GM23248 (cell line): Measurements from ENCODE around the gene WNT10A. TPM values are rescaled to one million over a fixed set of nuclear protein-coding genes. Genes with fewer than 3 reads are reported as not detected.

Experiments
- DNase-seq: peaks from one replicate; pipeline ENCODE4 v3.0.0-alpha.2; 2015
- H2AFZ ChIP-seq: fragments of 200-600 bp; sonication (generic); 2 replicates; pipeline ENCODE4 v1.6.1; 2016; ENCODE audit warnings: antibody characterized with exemption
- H3F3A ChIP-seq: fragments of 200-600 bp; sonication (generic); 2 replicates; pipeline ENCODE4 v1.6.1; 2016; ENCODE audit warnings: mild to moderate bottlenecking, antibody characterized with exemption, mixed run types; ENCODE audit not compliant: insufficient read depth
- H3K27ac ChIP-seq: fragments of 200-600 bp; sonication (generic); 2 replicates; pipeline ENCODE4 v1.5.1; 2016; ENCODE audit warnings: mild to moderate bottlenecking
- H3K27me3 ChIP-seq: fragments of 200-600 bp; sonication (generic); replicated peaks from 2 replicates; pipeline ENCODE4 v1.6.1; 2016; ENCODE audit warnings: mild to moderate bottlenecking; ENCODE audit not compliant: insufficient read depth
- H3K36me3 ChIP-seq: fragments of 200-600 bp; sonication (generic); 2 replicates; pipeline ENCODE4 v1.6.1; 2016; ENCODE audit warnings: low read depth, mild to moderate bottlenecking
- H3K4me1 ChIP-seq: fragments of 200-600 bp; sonication (generic); 2 replicates; pipeline ENCODE4 v1.6.1; 2016; ENCODE audit warnings: mild to moderate bottlenecking; ENCODE audit not compliant: insufficient read depth
- H3K4me2 ChIP-seq: fragments of 200-600 bp; sonication (generic); one replicate; pipeline ENCODE4 v1.6.1; 2016; ENCODE audit warnings: mild to moderate bottlenecking; ENCODE audit not compliant: unreplicated experiment
- H3K4me3 ChIP-seq: fragments of 200-600 bp; sonication (generic); 2 replicates; pipeline ENCODE4 v1.5.1; 2016; ENCODE audit warnings: mild to moderate bottlenecking
- H3K79me2 ChIP-seq: fragments of 200-600 bp; sonication (generic); 2 replicates; pipeline ENCODE4 v1.6.1; 2016; ENCODE audit warnings: mild to moderate bottlenecking; ENCODE audit not compliant: insufficient read depth
- H3K9ac ChIP-seq: fragments of 200-600 bp; sonication (generic); 2 replicates; pipeline ENCODE4 v1.6.1; 2016; ENCODE audit warnings: mild to moderate bottlenecking
- H3K9me2 ChIP-seq: fragments of 200-600 bp; sonication (generic); 2 replicates; pipeline ENCODE4 v1.6.1; 2016; ENCODE audit warnings: mixed run types, mild to moderate bottlenecking, moderate library complexity; ENCODE audit not compliant: insufficient read depth
- H3K9me3 ChIP-seq: fragments of 200-600 bp; sonication (generic); one replicate; pipeline ENCODE4 v1.6.1; 2017; ENCODE audit warnings: low read depth
- H4K20me1 ChIP-seq: fragments of 200-600 bp; sonication (generic); 2 replicates; pipeline ENCODE4 v1.6.0; 2016; ENCODE audit not compliant: insufficient read depth
- EZH2 ChIP-seq: fragments of 200-600 bp; sonication (generic); IDR thresholded peaks from 2 replicates; pipeline ENCODE4 v1.6.1; 2018; ENCODE audit warnings: antibody characterized with exemption, mild to moderate bottlenecking; ENCODE audit not compliant: insufficient read depth, poor library complexity, severe bottlenecking
- EZH2phosphoT487 ChIP-seq: fragments of 200-600 bp; sonication (generic); IDR thresholded peaks from 2 replicates; pipeline ENCODE4 v1.6.1; 2018; ENCODE audit warnings: antibody characterized with exemption, moderate library complexity, mild to moderate bottlenecking, low read depth; ENCODE audit not compliant: insufficient read depth
- WGBS, 2 experiments: methylation state at CpG; one replicate each; pipeline ENCODE4 v1.1.6; 2015 to 2017; ENCODE audit warnings: low lambda C conversion rate in 2 of 2, low coverage in 1 of 2; ENCODE audit errors: missing lambda C conversion rate in 2 of 2; 5-methylcytosine and 5-hydroxymethylcytosine counted together
- in situ Hi-C: fragments of 300-500 bp; cut with MboI; formaldehyde crosslinking; loops from 2 replicates; pipeline ENCODE4 v1.15.0; 2020
- polyA plus RNA-seq: library from polyadenylated mRNA; unstranded; fragments of >200 nt; fragmentation: Nextera tagmentation; extraction: Ambion mirVana; gene quantifications from 2 replicates; pipeline ENCODE4 v1.2.1, GENCODE V29; 2016
- total RNA-seq: library from RNA; depleted of rRNA; stranded (reverse); fragments of >200 nt; shearing (Covaris generic); gene quantifications from 2 replicates; pipeline ENCODE4 v1.2.3, GENCODE V29; 2014

WNT10A gene
- total and polyA plus RNA-seq, 2 experiments from 2014 or later: not detected

GRCh38 chr2:218890369-218890768 lies 9.7 kb downstream of the WNT10A start:
- Histone ChIP-seq H3K79me2 (no peaks in the 10 kb centered on the region), H3K36me3 (no peaks in the 10 kb centered on the region), H3K9me2 (no peaks in the 10 kb centered on the region), H3K27me3 (peaks cover 23% of the 10 kb centered on the region), H3K4me3 (no peak overlapping the region), H3K9ac (no peak overlapping the region), H3K4me2 (no peak overlapping the region), H4K20me1 (no peaks in the 10 kb centered on the region), H3K4me1 (no peaks in the 10 kb centered on the region), H3F3A (no peaks in the 10 kb centered on the region), H2AFZ (no peak overlapping the region), H3K9me3 (no peaks in the 10 kb centered on the region), H3K27ac (no peak overlapping the region)
- in situ Hi-C loops: no loop called here
- 67 to 70% methylated on average over 3 of the region's 3 CpGs for WGBS, 2 experiments
- TF ChIP-seq EZH2phosphoT487 (no peak), EZH2 (no peak)
- DNase-seq: no peak

- Histone ChIP-seq H3K27ac (no peak overlapping the region), H4K20me1 (no peaks in the 10 kb centered on the region), H3K9ac (no peak overlapping the region), H3K79me2 (no peaks in the 10 kb centered on the region), H3K4me3 (no peak overlapping the region), H2AFZ (no peak overlapping the region), H3K36me3 (no peaks in the 10 kb centered on the region), H3K4me1 (no peaks in the 10 kb centered on the region), H3K27me3 (peaks cover 23% of the 10 kb centered on the region), H3F3A (no peaks in the 10 kb centered on the region), H3K9me2 (no peaks in the 10 kb centered on the region), H3K4me2 (no peak overlapping the region), H3K9me3 (no peaks in the 10 kb centered on the region)
- TF ChIP-seq EZH2 (no peak), EZH2phosphoT487 (no peak)
- DNase-seq: no peak
- 66 to 68% methylated on average over 19 of the region's 19 CpGs for WGBS, 2 experiments
- in situ Hi-C loops: no loop called here
These were observed 10.9 kb downstream of the WNT10A start for GRCh38 chr2:218891275-218892135.

GRCh38 chr2:218892693-218893348 lies 12.2 kb downstream of the WNT10A start:
- Histone ChIP-seq H3K27ac (no peak overlapping the region), H3K4me2 (peak overlapping the region; percentile 40), H3K4me1 (no peaks in the 10 kb centered on the region), H2AFZ (peak overlapping the region; percentile 29), H3K79me2 (no peaks in the 10 kb centered on the region), H4K20me1 (no peaks in the 10 kb centered on the region), H3K9me2 (no peaks in the 10 kb centered on the region), H3F3A (no peaks in the 10 kb centered on the region), H3K4me3 (peak overlapping the region; percentile 57), H3K27me3 (peaks cover 30% of the 10 kb centered on the region), H3K9me3 (no peaks in the 10 kb centered on the region), H3K9ac (no peak overlapping the region), H3K36me3 (no peaks in the 10 kb centered on the region)
- no peak for TF ChIP-seq EZH2
- no peak for TF ChIP-seq EZH2phosphoT487
- 7% methylated on average over 67 to 71 of the region's 72 CpGs for WGBS, 2 experiments
- in situ Hi-C loops: no loop called here
- peak; percentile 76 for DNase-seq

GRCh38 chr2:218893349-218894150 lies 12.9 kb downstream of the WNT10A start:
- Histone ChIP-seq H2AFZ (peak overlapping the region; percentile 29), H3F3A (no peaks in the 10 kb centered on the region), H3K4me2 (peak overlapping the region; percentile 40), H3K9ac (no peak overlapping the region), H3K9me3 (no peaks in the 10 kb centered on the region), H3K36me3 (no peaks in the 10 kb centered on the region), H3K79me2 (no peaks in the 10 kb centered on the region), H3K4me1 (no peaks in the 10 kb centered on the region), H3K27me3 (peaks cover 31% of the 10 kb centered on the region), H3K4me3 (peak overlapping the region; percentile 57), H3K9me2 (no peaks in the 10 kb centered on the region), H4K20me1 (no peaks in the 10 kb centered on the region), H3K27ac (no peak overlapping the region)
- WGBS, 2 experiments: 73 to 74% methylated on average over 10 of the region's 10 CpGs
- in situ Hi-C loops: no loop called here
- TF ChIP-seq EZH2phosphoT487 (no peak), EZH2 (no peak)
- no peak for DNase-seq
